Thyroid gland (tissue), 4 donors: ENCODE results near the gene DCAF11. TPM values are rescaled to one million over a fixed set of nuclear protein-coding genes. Genes with fewer than 3 reads are reported as not detected.

Experiments used
- DNase-seq, 2 donors: peaks; one replicate each; pipeline ENCODE4 v3.0.0-alpha.2; 2019
- H3K27ac ChIP-seq, 3 donors: fragments of 200-600 bp; sonication (generic); 1 replicate in 2 of 3; 2 replicates in 1 of 3; pipeline ENCODE4 v1.5.1; 2016 to 2019; ENCODE audit warnings: mild to moderate bottlenecking in 1 of 3, moderate library complexity in 1 of 3
- H3K27me3 ChIP-seq: fragments of 200-600 bp; sonication (generic); one replicate; pipeline ENCODE4 v1.5.1; 2019
- H3K36me3 ChIP-seq, 2 donors: fragments of 200-600 bp; sonication (generic); one replicate each; pipeline ENCODE4 v1.5.1; 2016 to 2019
- H3K4me1 ChIP-seq, 2 donors: fragments of 200-600 bp; sonication (generic); one replicate each; pipeline ENCODE4 v1.5.1; 2017 to 2019
- H3K4me3 ChIP-seq, 3 donors: fragments of 200-600 bp; sonication (generic); replicated peaks in 1 of 3; 1 replicate in 2 of 3; 2 replicates in 1 of 3; pipeline ENCODE4 v1.5.1; 2016; ENCODE audit warnings: mild to moderate bottlenecking in 1 of 3
- H3K9me3 ChIP-seq: fragments of 200-600 bp; sonication (generic); one replicate; pipeline ENCODE4 v1.5.1; 2017
- CTCF ChIP-seq, 6 experiments: fragments of 200-600 bp in 3 of 6; fragments of 450-650 bp in 3 of 6; sonication (generic) in 3 of 6; IDR thresholded peaks; one replicate each; pipeline ENCODE4 v1.5.1; 2016 to 2019; ENCODE audit warnings: antibody characterized with exemption in 6 of 6, mild to moderate bottlenecking in 2 of 6, inconsistent platforms in 1 of 6, moderate library complexity in 1 of 6
- POLR2A ChIP-seq, 2 donors: fragments of 450-650 bp; IDR thresholded peaks; one replicate each; pipeline ENCODE4 v1.6.1; 2017; ENCODE audit warnings: antibody characterized with exemption in 2 of 2, mild to moderate bottlenecking in 2 of 2, moderate library complexity in 1 of 2
- WGBS, 2 donors: methylation state at CpG; one replicate each; pipeline ENCODE4 v1.1.5; 2017; 5-methylcytosine and 5-hydroxymethylcytosine counted together
- intact Hi-C: fragments of 100-400 bp; cut with DNase I; formaldehyde crosslinking; loops from one replicate; pipeline ENCODE4 v1.15.1; 2023
- total RNA-seq, 4 donors: library from RNA; depleted of rRNA; stranded (reverse); fragments of >200 nt; gene quantifications; one replicate each; pipeline ENCODE4 v1.2.3, GENCODE V29; 2016

The DCAF11 gene
- total RNA-seq, 4 donors from 2014 or later, result 90.6 to 155 (median 132) TPM

GRCh38 chr14:24129410-24129998, 14.9 kb downstream of the DCAF11 start:
- 88 to 91% methylated on average over 8 of the region's 8 CpGs for WGBS, 2 donors
- no peaks in the 10 kb centered on the region for H3K9me3 ChIP-seq
- DNase-seq, result no peak
- H3K27ac ChIP-seq, result no peak overlapping the region
- H3K27me3 ChIP-seq, result no peaks in the 10 kb centered on the region
- H3K4me3 ChIP-seq, result no peak overlapping the region
- H3K4me1 ChIP-seq, result peaks cover 0 to 3% of the 10 kb centered on the region in 2 donors
- H3K36me3 ChIP-seq, result no peaks in the 10 kb centered on the region
- no peak for TF ChIP-seq POLR2A (IDR thresholded peaks at IDR 0.05)
- no peak for TF ChIP-seq CTCF (IDR thresholded peaks at IDR 0.05)
- intact Hi-C loops, result no loop called here

- 96% methylated on average over 5 of the region's 5 CpGs for WGBS, 2 donors
- DNase-seq, result no peak
- no peaks in the 10 kb centered on the region for H3K36me3 ChIP-seq
- no peak within 1 kb of the TSS for H3K4me3 ChIP-seq
- TF ChIP-seq POLR2A (IDR thresholded peaks at IDR 0.05) (no peak), CTCF (IDR thresholded peaks at IDR 0.05) (no peak)
- intact Hi-C loops, result no loop called here
- H3K9me3 ChIP-seq, result no peaks in the 10 kb centered on the region
- H3K4me1 ChIP-seq, result peaks cover 1 to 4% of the 10 kb centered on the region in 2 donors
- H3K27ac ChIP-seq, result peak within 1 kb of the TSS in 2 of 3 donors; percentile 16 to 56
- no peaks in the 10 kb centered on the region for H3K27me3 ChIP-seq
Observed at GRCh38 chr14:24130380-24130716, 15.8 kb downstream of the DCAF11 start, which contains the start of gene FITM1. Gene FITM1 (plus strand): TSS chr14:24130659. CDS start chr14:24131564, 905 bp downstream.

GRCh38 chr14:24130717-24131548, 16.4 kb downstream of the DCAF11 start:
- intact Hi-C loops, result no loop called here
- H3K36me3 ChIP-seq, result no peaks in the 10 kb centered on the region
- TF ChIP-seq POLR2A (IDR thresholded peaks at IDR 0.05) (no peak), CTCF (IDR thresholded peaks at IDR 0.05) (no peak)
- no peak overlapping the region for H3K4me3 ChIP-seq
- no peaks in the 10 kb centered on the region for H3K9me3 ChIP-seq
- H3K4me1 ChIP-seq, result peaks cover 4 to 7% of the 10 kb centered on the region in 2 donors
- peak overlapping the region in 2 of 3 donors; percentile 16 to 56 for H3K27ac ChIP-seq
- 55 to 66% methylated on average over 4 to 5 of the region's 7 CpGs for WGBS, 2 donors
- DNase-seq, result peak in 1 of 2 donors; percentile 8
- H3K27me3 ChIP-seq, result no peaks in the 10 kb centered on the region

GRCh38 chr14:24131549-24131966, 17.0 kb downstream of the DCAF11 start:
- intact Hi-C loops, result no loop called here
- Histone ChIP-seq H3K4me1 (peaks cover 5 to 7% of the 10 kb centered on the region in 2 donors), H3K9me3 (no peaks in the 10 kb centered on the region), H3K4me3 (no peak overlapping the region), H3K27ac (peak overlapping the region in 2 of 3 donors; percentile 16 to 56), H3K36me3 (no peaks in the 10 kb centered on the region), H3K27me3 (no peaks in the 10 kb centered on the region)
- no peak for DNase-seq
- TF ChIP-seq POLR2A (IDR thresholded peaks at IDR 0.05), result no peak
- no peak for TF ChIP-seq CTCF (IDR thresholded peaks at IDR 0.05)
- 84 to 90% methylated on average over 6 to 15 of the region's 15 CpGs for WGBS, 2 donors
